Dendritic cell treated with granulocyte-macrophage colony-stimulating factor and Interleukin-4, amounts not matched to agents 40 ng/mL and 50 ng/mL, for 4 days (primary cell): ENCODE results near the gene COBL.

Experiments
- H3K27ac Mint-ChIP-seq: one replicate; pipeline ENCODE4 v1.8.0; 2022; ENCODE audit warnings: mild to moderate bottlenecking, mixed read lengths
- H3K27me3 Mint-ChIP-seq: one replicate; pipeline ENCODE4 v1.8.0; 2022; ENCODE audit warnings: mild to moderate bottlenecking, mixed read lengths
- H3K36me3 Mint-ChIP-seq: one replicate; pipeline ENCODE4 v1.8.0; 2022; ENCODE audit warnings: low read depth, mixed read lengths
- H3K4me1 Mint-ChIP-seq: one replicate; pipeline ENCODE4 v1.8.0; 2022; ENCODE audit warnings: low read depth, mixed read lengths
- H3K4me3 Mint-ChIP-seq: one replicate; pipeline ENCODE4 v1.8.0; 2022; ENCODE audit warnings: mild to moderate bottlenecking, moderate library complexity, mixed read lengths
- H3K9me3 Mint-ChIP-seq: one replicate; pipeline ENCODE4 v1.8.0; 2022; ENCODE audit warnings: mixed read lengths
- intact Hi-C: fragments of 100-400 bp; cut with micrococcal nuclease; formaldehyde crosslinking; loops from one replicate; pipeline ENCODE4 v1.15.0; 2022

COBL gene

GRCh38 chr7:51031216-51031615 lies 285.4 kb downstream of the COBL start:
- Mint-ChIP-seq H3K27me3 (no peaks in the 10 kb centered on the region), H3K36me3 (no peaks in the 10 kb centered on the region), H3K27ac (no peak overlapping the region), H3K4me3 (no peak overlapping the region), H3K4me1 (no peaks in the 10 kb centered on the region), H3K9me3 (no peaks in the 10 kb centered on the region)
- intact Hi-C loops = no loop called here

GRCh38 chr7:51029701-51030191 lies 286.9 kb downstream of the COBL start:
- Mint-ChIP-seq H3K9me3 (no peaks in the 10 kb centered on the region), H3K4me3 (no peak overlapping the region), H3K27me3 (no peaks in the 10 kb centered on the region), H3K27ac (no peak overlapping the region), H3K4me1 (no peaks in the 10 kb centered on the region), H3K36me3 (no peaks in the 10 kb centered on the region)
- intact Hi-C loops = no loop called here

GRCh38 chr7:51029131-51029530 lies 287.5 kb downstream of the COBL start:
- no peaks in the 10 kb centered on the region for H3K36me3 Mint-ChIP-seq
- no peaks in the 10 kb centered on the region for H3K9me3 Mint-ChIP-seq
- H3K27ac Mint-ChIP-seq = no peak overlapping the region
- intact Hi-C loops = no loop called here
- no peaks in the 10 kb centered on the region for H3K27me3 Mint-ChIP-seq
- H3K4me3 Mint-ChIP-seq = no peak overlapping the region
- no peaks in the 10 kb centered on the region for H3K4me1 Mint-ChIP-seq

GRCh38 chr7:51027935-51028830 lies 288.4 kb downstream of the COBL start:
- Mint-ChIP-seq H3K36me3 (no peaks in the 10 kb centered on the region), H3K4me3 (no peak overlapping the region), H3K27ac (no peak overlapping the region), H3K9me3 (no peaks in the 10 kb centered on the region), H3K4me1 (no peaks in the 10 kb centered on the region), H3K27me3 (no peaks in the 10 kb centered on the region)
- intact Hi-C loops = no loop called here

GRCh38 chr7:51027106-51027934 lies 289.3 kb downstream of the COBL start:
- Mint-ChIP-seq H3K9me3 (no peaks in the 10 kb centered on the region), H3K27me3 (no peaks in the 10 kb centered on the region), H3K4me1 (no peaks in the 10 kb centered on the region), H3K4me3 (no peak overlapping the region), H3K36me3 (no peaks in the 10 kb centered on the region), H3K27ac (no peak overlapping the region)
- intact Hi-C loops = no loop called here

- intact Hi-C loops = no loop called here
- H3K4me1 Mint-ChIP-seq = no peaks in the 10 kb centered on the region
- no peak overlapping the region for H3K27ac Mint-ChIP-seq
- no peak overlapping the region for H3K4me3 Mint-ChIP-seq
- H3K27me3 Mint-ChIP-seq = no peaks in the 10 kb centered on the region
- H3K36me3 Mint-ChIP-seq = no peaks in the 10 kb centered on the region
- no peaks in the 10 kb centered on the region for H3K9me3 Mint-ChIP-seq
Measured at GRCh38 chr7:51026341-51026740, 290.3 kb downstream of the COBL start.

GRCh38 chr7:51025668-51026067 lies 290.9 kb downstream of the COBL start:
- no peaks in the 10 kb centered on the region for H3K9me3 Mint-ChIP-seq
- intact Hi-C loops = no loop called here
- H3K27ac Mint-ChIP-seq = no peak overlapping the region
- H3K27me3 Mint-ChIP-seq = no peaks in the 10 kb centered on the region
- H3K4me1 Mint-ChIP-seq = no peaks in the 10 kb centered on the region
- H3K4me3 Mint-ChIP-seq = no peak overlapping the region
- no peaks in the 10 kb centered on the region for H3K36me3 Mint-ChIP-seq

GRCh38 chr7:51024867-51025266 lies 291.7 kb downstream of the COBL start:
- no peaks in the 10 kb centered on the region for H3K4me1 Mint-ChIP-seq
- H3K4me3 Mint-ChIP-seq = no peak overlapping the region
- intact Hi-C loops = no loop called here
- H3K27me3 Mint-ChIP-seq = no peaks in the 10 kb centered on the region
- H3K9me3 Mint-ChIP-seq = no peaks in the 10 kb centered on the region
- H3K27ac Mint-ChIP-seq = no peak overlapping the region
- no peaks in the 10 kb centered on the region for H3K36me3 Mint-ChIP-seq

- Mint-ChIP-seq H3K27me3 (no peaks in the 10 kb centered on the region), H3K27ac (no peak overlapping the region), H3K4me3 (no peak overlapping the region)
Measured at GRCh38 chr7:51023547-51023946, 293.1 kb downstream of the COBL start.

GRCh38 chr7:51022821-51023220 lies 293.8 kb downstream of the COBL start:
- H3K4me1 Mint-ChIP-seq = no peaks in the 10 kb centered on the region
- no peaks in the 10 kb centered on the region for H3K36me3 Mint-ChIP-seq
- no peak overlapping the region for H3K4me3 Mint-ChIP-seq
- no peaks in the 10 kb centered on the region for H3K27me3 Mint-ChIP-seq
- intact Hi-C loops = no loop called here
- no peaks in the 10 kb centered on the region for H3K9me3 Mint-ChIP-seq
- H3K27ac Mint-ChIP-seq = no peak overlapping the region

More at GRCh38 chr7:51023547-51023946, 293.1 kb downstream of the COBL start:
- intact Hi-C loops = no loop called here
- Mint-ChIP-seq H3K4me1 (no peaks in the 10 kb centered on the region), H3K9me3 (no peaks in the 10 kb centered on the region), H3K36me3 (no peaks in the 10 kb centered on the region)

- intact Hi-C loops = no loop called here
- H3K4me1 Mint-ChIP-seq = no peaks in the 10 kb centered on the region
- H3K36me3 Mint-ChIP-seq = no peaks in the 10 kb centered on the region
- H3K27ac Mint-ChIP-seq = no peak overlapping the region
- no peaks in the 10 kb centered on the region for H3K27me3 Mint-ChIP-seq
- no peaks in the 10 kb centered on the region for H3K9me3 Mint-ChIP-seq
- no peak overlapping the region for H3K4me3 Mint-ChIP-seq
Measured at GRCh38 chr7:51021906-51022570, 294.6 kb downstream of the COBL start.

GRCh38 chr7:51020944-51021343 lies 295.7 kb downstream of the COBL start:
- Mint-ChIP-seq H3K4me1 (no peaks in the 10 kb centered on the region), H3K36me3 (no peaks in the 10 kb centered on the region), H3K27ac (no peak overlapping the region), H3K9me3 (no peaks in the 10 kb centered on the region), H3K4me3 (no peak overlapping the region), H3K27me3 (no peaks in the 10 kb centered on the region)
- intact Hi-C loops = no loop called here

- intact Hi-C loops = no loop called here
- H3K27me3 Mint-ChIP-seq = no peaks in the 10 kb centered on the region
- no peak overlapping the region for H3K27ac Mint-ChIP-seq
- no peaks in the 10 kb centered on the region for H3K36me3 Mint-ChIP-seq
- H3K4me1 Mint-ChIP-seq = no peaks in the 10 kb centered on the region
- H3K9me3 Mint-ChIP-seq = no peaks in the 10 kb centered on the region
- H3K4me3 Mint-ChIP-seq = no peak overlapping the region
Measured at GRCh38 chr7:51019891-51020870, 296.4 kb downstream of the COBL start.
